Fibroblast of the aortic adventitia (primary cell): Measurements from ENCODE around the gene TEX44. TPM values are rescaled to one million over a fixed set of nuclear protein-coding genes. Genes with fewer than 3 reads are reported as not detected.

Experiments used
- DNase-seq: peaks from one replicate; pipeline ENCODE4 v3.0.0-alpha.2; 2010; ENCODE audit warnings: low read depth
- H3K4me3 ChIP-seq: 2 replicates; pipeline ENCODE4 v1.5.1; 2011; ENCODE audit warnings: low read depth, mild to moderate bottlenecking, control low read depth, low read length, moderate library complexity
- CTCF ChIP-seq: IDR thresholded peaks from 2 replicates; pipeline ENCODE4 v1.5.1; 2011; ENCODE audit warnings: mild to moderate bottlenecking, low read length, control low read depth, inconsistent platforms; ENCODE audit not compliant: insufficient read depth
- total RNA-seq: library from RNA; depleted of rRNA; stranded (reverse); fragments of >200 nt; gene quantifications from 2 replicates; pipeline ENCODE4 v1.2.3, GENCODE V29; 2012; ENCODE audit warnings: low replicate concordance

The TEX44 gene
- total RNA-seq, 1 donor: not detected

GRCh38 chr2:231601356-231602229, 8.9 kb downstream of the TEX44 start:
- TF ChIP-seq CTCF: peak; percentile 94
- peak; percentile 83 for DNase-seq

DNA sequence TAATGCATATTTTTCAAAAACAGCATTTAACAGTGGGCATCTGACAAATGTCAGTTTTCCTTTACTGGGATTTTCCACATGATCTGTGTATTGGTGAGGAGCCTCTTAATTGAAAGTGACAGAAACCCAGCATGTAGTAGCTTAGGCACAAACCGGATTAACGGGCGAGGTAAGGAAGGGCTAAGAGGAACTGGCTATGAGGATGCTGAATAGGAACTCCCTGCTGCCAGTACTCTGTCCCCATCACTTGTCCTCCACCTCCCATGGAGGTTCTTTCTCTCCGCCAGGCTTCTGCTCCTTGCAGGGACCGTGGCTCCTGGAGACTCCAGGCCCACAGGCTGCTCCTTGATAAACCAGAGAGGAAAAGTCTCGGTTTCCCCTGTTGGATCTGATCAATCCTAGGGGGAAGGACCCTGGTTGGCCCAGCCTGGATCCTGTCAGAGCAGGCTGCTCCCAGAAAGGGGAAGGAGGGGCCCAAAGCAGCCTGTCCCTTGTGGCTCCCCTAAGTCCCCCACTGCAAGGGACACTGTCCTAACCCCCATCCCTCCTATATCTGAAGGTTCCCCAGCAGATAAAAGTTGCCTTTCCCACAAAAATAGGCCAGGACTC, 10.3 kb downstream of the TEX44 start:
- H3K4me3 ChIP-seq: no peak overlapping the region
- DNase-seq: no peak
- TF ChIP-seq CTCF: no peak

More at GRCh38 chr2:231601356-231602229, 8.9 kb downstream of the TEX44 start:
- no peak overlapping the region for H3K4me3 ChIP-seq

DNA sequence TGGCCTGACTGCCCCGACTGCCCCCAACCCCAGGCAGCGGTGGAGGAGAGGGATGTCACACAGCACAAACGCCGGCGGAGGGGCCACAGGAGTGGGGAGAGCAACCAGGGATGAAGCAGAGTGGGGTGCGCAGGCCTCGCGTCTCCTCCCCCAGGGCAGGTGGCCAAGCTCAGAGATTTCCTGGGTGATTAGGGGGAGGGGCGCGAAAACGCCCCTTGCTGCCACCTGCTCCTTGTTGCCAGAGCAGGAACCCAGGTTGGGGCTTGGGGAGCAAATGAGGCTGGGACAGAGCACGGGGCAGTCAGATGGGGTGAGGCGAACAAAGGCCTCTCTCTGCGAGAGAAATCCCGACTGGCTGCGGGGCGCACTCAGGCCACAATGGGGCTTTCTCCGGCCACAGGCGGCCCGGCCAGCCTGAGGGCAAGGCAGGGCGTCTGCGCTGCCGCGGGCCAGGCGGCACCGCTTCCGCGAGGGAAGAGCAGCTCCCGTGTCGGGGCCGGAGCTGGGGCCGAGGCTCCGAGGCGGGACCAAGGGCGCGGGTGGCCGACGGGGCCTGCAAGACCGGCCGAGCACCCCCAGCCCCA, 11.5 kb downstream of the TEX44 start:
- peak overlapping the region; percentile 63 for H3K4me3 ChIP-seq
- no peak for TF ChIP-seq CTCF
- DNase-seq: no peak

DNA sequence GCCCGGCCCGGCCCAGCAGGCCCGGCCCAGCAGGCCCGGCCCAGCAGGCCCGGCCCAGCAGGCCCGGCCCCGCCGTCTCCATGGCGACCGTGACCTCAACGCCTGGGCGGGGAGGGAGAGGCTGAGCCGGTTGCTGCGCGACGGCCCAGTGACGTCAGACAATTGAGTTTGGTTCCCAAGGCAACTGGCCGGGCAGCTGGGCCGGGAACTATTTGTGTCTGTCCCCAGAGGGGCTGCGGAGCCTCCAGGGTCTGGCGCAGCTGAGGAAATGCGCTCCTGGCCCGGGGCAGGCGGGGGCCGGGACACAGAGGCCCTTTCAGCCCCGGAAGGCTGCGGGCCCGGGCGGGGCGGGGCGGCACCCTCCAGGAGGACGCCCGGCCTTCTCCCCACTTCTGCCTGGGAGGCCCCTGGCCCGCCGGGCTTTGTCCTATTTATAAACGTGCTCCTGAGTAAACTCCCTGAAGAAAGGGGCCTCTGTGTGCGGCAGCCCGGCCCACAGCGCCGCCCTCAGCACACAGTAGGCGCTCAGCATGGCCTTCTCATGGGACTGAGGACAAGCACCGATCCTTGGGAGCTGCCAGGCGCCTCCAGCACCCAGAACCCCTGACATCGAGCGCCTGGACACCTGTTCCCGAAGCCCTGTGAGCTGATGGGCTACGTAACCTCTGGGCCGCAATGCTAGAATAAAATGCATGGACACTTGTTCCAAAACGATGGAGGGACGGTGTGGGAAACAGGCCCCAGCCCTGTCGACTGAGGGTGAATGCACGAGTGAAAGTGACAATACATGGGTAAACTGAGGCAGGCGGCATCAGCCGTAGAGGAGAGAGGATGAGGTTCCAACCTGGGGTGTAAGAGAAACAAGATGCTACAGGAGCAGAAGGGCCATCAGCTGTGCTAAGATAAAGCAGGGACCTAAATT, 12.3 kb downstream of the TEX44 start:
- H3K4me3 ChIP-seq: peak overlapping the region; percentile 63
- peak; percentile 99 for DNase-seq
- TF ChIP-seq CTCF: no peak

DNA sequence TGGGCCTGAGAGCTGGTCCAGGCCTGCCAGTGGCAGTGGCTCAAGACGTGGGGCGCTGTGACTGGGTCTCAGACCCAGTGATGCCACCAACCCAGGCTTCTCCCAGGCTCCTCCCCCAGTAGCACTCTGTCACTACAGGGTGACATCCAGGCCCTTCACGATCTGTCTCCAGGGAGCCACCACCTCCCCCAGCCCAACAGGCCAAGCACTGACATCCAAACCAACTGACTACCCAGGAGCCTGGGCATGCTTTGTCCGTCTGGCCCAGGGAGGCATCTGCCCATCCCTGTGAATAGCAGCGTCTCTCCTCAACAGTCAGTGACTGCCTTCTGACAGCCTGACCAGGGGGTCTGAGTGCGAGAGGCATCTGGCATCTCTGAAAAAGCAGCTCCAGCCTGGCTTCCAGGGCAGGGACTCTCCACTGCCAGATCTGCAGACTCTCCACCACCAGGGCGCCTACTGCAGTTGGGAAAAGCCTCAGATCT, 13.0 kb downstream of the TEX44 start:
- DNase-seq: no peak
- no peak for TF ChIP-seq CTCF
- H3K4me3 ChIP-seq: no peak overlapping the region

- TF ChIP-seq CTCF: no peak
- DNase-seq: no peak
- H3K4me3 ChIP-seq: no peak overlapping the region
Measured at GRCh38 chr2:231606941-231607340, 14.3 kb downstream of the TEX44 start.
